Stimulated activated CD4-positive, alpha-beta T cell treated with anti-CD3 and anti-CD28 coated beads, Interleukin-1b, Interleukin-23, amount 100 ng/mL, for 4 hours (primary cell): Measurements from ENCODE around the gene SLC23A2.
"Not testable (repeated sequence)": the region's sequence is repeated elsewhere in the genome, so short reads cannot be mapped to it uniquely, and the experiment has no call there.

Experiments
- DNase-seq, 2 donors: peaks; one replicate each; pipeline ENCODE4 v3.0.0-alpha.2; 2020; ENCODE audit warnings: low read depth in 2 of 2

SLC23A2 gene

GRCh38 chr20:5008759-5009158 is 7.4 kb upstream of the SLC23A2 start:
- no peak for DNase-seq

- no peak for DNase-seq
Observed at GRCh38 chr20:5005326-5005725, 4.0 kb upstream of the SLC23A2 start.

GRCh38 chr20:5004825-5005224 is 3.5 kb upstream of the SLC23A2 start:
- not testable (repeated sequence) for DNase-seq

GRCh38 chr20:5003626-5004025 is 2.3 kb upstream of the SLC23A2 start:
- no peak for DNase-seq

- no peak for DNase-seq
Observed at GRCh38 chr20:5002077-5002413, 735 bp upstream of the SLC23A2 start.

GRCh38 chr20:5000263-5001173 is 792 bp downstream of the SLC23A2 start:
- DNase-seq = peak in 1 of 2 donors; percentile 14

GRCh38 chr20:4999788-5000187 is 1.5 kb downstream of the SLC23A2 start:
- no peak for DNase-seq

GRCh38 chr20:4998160-4998651 is 3.1 kb downstream of the SLC23A2 start:
- no peak for DNase-seq

- no peak for DNase-seq
Observed at GRCh38 chr20:4997222-4997621, 4.1 kb downstream of the SLC23A2 start.

- no peak for DNase-seq
Observed at GRCh38 chr20:4989570-4989969, 11.7 kb downstream of the SLC23A2 start.

GRCh38 chr20:4987130-4987529 is 14.2 kb downstream of the SLC23A2 start:
- no peak for DNase-seq

GRCh38 chr20:4985658-4986057 is 15.7 kb downstream of the SLC23A2 start:
- no peak for DNase-seq

- DNase-seq = no peak
Observed at GRCh38 chr20:4982281-4982680, 19.0 kb downstream of the SLC23A2 start.

- DNase-seq = no peak
Observed at GRCh38 chr20:4979841-4980410, 21.4 kb downstream of the SLC23A2 start.

GRCh38 chr20:4978050-4978918 is 23.0 kb downstream of the SLC23A2 start:
- DNase-seq = no peak

- not testable (repeated sequence) for DNase-seq
Observed at GRCh38 chr20:4976014-4976413, 25.3 kb downstream of the SLC23A2 start.

GRCh38 chr20:4973330-4974097 is 27.8 kb downstream of the SLC23A2 start:
- DNase-seq = no peak

- no peak for DNase-seq
Observed at GRCh38 chr20:4972506-4973251, 28.6 kb downstream of the SLC23A2 start.

- DNase-seq = no peak
Observed at GRCh38 chr20:4971064-4971463, 30.2 kb downstream of the SLC23A2 start.

- DNase-seq = no peak
Observed at GRCh38 chr20:4967752-4968477, 33.4 kb downstream of the SLC23A2 start.
